Ishikawa (cell line): ENCODE results near the gene DICER1.

ENCODE experiments used
- CEBPB ChIP-seq: IDR thresholded peaks from 2 replicates; pipeline ENCODE4 v1.6.1; 2012
- CREB1 ChIP-seq: IDR thresholded peaks from 2 replicates; pipeline ENCODE4 v1.6.1; 2012; ENCODE audit warnings: low read depth
- EGR1 ChIP-seq: IDR thresholded peaks from 2 replicates; pipeline ENCODE4 v1.6.1; 2012
- EP300 ChIP-seq: IDR thresholded peaks from 2 replicates; pipeline ENCODE4 v1.6.1; 2012; ENCODE audit warnings: borderline replicate concordance
- FOXM1 ChIP-seq: IDR thresholded peaks from 2 replicates; pipeline ENCODE4 v1.6.1; 2012; ENCODE audit warnings: low read depth, borderline replicate concordance
- MAX ChIP-seq: IDR thresholded peaks from 2 replicates; pipeline ENCODE4 v1.6.1; 2012
- NFIC ChIP-seq: IDR thresholded peaks from 2 replicates; pipeline ENCODE4 v1.6.1; 2012
- RAD21 ChIP-seq: IDR thresholded peaks from 2 replicates; pipeline ENCODE4 v1.6.1; 2012; ENCODE audit warnings: low read depth
- TAF1 ChIP-seq: IDR thresholded peaks from 2 replicates; pipeline ENCODE4 v1.6.1; 2012; ENCODE audit warnings: low read depth, mild to moderate bottlenecking
- TCF12 ChIP-seq: IDR thresholded peaks from 2 replicates; pipeline ENCODE4 v1.6.1; 2012; ENCODE audit warnings: low read depth
- TEAD4 ChIP-seq: IDR thresholded peaks from 2 replicates; pipeline ENCODE4 v1.6.1; 2012
- USF1 ChIP-seq: IDR thresholded peaks from 2 replicates; pipeline ENCODE4 v1.6.1; 2012
- YY1 ChIP-seq: IDR thresholded peaks from 2 replicates; pipeline ENCODE4 v1.6.1; 2012; ENCODE audit warnings: low read depth
- ZBTB7A ChIP-seq: IDR thresholded peaks from 2 replicates; pipeline ENCODE4 v1.6.1; 2012; ENCODE audit warnings: low read depth
- TF ChIP-seq, protein P1 (sequence below): IDR thresholded peaks from 2 replicates; pipeline ENCODE4 v1.6.1; 2012; ENCODE audit warnings: low read depth, mild to moderate bottlenecking

DICER1 gene

GRCh38 chr14:95102680-95103044 lies 54.7 kb downstream of the DICER1 start:
- TF ChIP-seq CEBPB = no peak
- TF ChIP-seq TEAD4 = no peak
- no peak for TF ChIP-seq FOXM1
- TF ChIP-seq MAX = no peak
- no peak for TF ChIP-seq RAD21
- TF ChIP-seq, protein P1, sequence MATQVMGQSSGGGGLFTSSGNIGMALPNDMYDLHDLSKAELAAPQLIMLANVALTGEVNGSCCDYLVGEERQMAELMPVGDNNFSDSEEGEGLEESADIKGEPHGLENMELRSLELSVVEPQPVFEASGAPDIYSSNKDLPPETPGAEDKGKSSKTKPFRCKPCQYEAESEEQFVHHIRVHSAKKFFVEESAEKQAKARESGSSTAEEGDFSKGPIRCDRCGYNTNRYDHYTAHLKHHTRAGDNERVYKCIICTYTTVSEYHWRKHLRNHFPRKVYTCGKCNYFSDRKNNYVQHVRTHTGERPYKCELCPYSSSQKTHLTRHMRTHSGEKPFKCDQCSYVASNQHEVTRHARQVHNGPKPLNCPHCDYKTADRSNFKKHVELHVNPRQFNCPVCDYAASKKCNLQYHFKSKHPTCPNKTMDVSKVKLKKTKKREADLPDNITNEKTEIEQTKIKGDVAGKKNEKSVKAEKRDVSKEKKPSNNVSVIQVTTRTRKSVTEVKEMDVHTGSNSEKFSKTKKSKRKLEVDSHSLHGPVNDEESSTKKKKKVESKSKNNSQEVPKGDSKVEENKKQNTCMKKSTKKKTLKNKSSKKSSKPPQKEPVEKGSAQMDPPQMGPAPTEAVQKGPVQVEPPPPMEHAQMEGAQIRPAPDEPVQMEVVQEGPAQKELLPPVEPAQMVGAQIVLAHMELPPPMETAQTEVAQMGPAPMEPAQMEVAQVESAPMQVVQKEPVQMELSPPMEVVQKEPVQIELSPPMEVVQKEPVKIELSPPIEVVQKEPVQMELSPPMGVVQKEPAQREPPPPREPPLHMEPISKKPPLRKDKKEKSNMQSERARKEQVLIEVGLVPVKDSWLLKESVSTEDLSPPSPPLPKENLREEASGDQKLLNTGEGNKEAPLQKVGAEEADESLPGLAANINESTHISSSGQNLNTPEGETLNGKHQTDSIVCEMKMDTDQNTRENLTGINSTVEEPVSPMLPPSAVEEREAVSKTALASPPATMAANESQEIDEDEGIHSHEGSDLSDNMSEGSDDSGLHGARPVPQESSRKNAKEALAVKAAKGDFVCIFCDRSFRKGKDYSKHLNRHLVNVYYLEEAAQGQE = no peak
- no peak for TF ChIP-seq TCF12
- TF ChIP-seq NFIC = no peak
- TF ChIP-seq ZBTB7A = no peak
- no peak for TF ChIP-seq CREB1
- no peak for TF ChIP-seq EGR1
- no peak for TF ChIP-seq TAF1
- no peak for TF ChIP-seq USF1
- TF ChIP-seq YY1 = no peak
- TF ChIP-seq EP300 = no peak

DNA sequence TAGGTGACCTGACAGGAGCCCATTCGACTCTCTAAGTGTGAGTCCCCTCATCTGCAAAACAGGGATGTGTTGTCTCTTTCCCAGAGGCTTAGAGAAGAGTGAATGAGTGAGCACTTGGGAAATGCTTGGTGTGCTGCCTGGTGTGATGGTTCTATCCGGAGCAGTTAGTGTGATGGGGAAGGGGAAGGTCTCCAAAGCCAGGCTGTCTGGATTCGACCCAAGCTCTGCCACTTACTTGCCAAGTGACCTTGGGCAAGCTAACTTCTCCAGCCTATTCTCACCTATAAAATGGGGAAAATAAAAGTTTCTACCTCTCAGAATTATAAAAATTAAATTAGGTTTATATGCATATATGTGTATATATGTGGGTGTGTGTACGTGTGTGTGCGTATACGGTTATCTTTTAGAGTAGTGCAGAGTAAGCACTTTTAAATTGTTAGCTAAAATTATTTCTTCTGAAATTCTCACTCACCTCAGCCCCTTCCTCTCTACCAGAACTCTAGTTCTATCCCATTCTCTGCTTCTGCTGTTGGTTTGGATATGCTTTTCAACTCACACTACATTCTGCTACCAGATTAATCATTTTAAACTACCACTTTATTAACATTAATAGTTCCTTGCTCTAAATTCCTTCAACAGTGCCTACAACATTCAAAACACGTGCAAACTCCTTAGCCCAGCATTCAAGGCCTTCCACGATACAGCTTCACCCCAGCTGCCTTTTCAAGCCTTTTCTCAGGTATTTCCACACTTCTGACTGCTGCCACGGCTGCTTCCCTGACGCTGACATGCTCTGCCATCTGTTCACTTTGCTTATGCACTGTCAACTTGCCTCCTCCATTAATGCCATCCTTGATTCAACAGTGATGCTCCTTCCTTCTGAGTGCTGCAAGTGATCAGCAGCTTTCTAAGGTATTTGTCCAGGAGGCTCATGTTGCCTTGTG lies 55.3 kb downstream of the DICER1 start:
- TF ChIP-seq, protein P1 = no peak
- TF ChIP-seq EP300 = no peak
- TF ChIP-seq TCF12 = no peak
- TF ChIP-seq USF1 = no peak
- no peak for TF ChIP-seq FOXM1
- no peak for TF ChIP-seq CREB1
- no peak for TF ChIP-seq RAD21
- TF ChIP-seq EGR1 = no peak
- TF ChIP-seq ZBTB7A = no peak
- no peak for TF ChIP-seq CEBPB
- no peak for TF ChIP-seq YY1
- TF ChIP-seq TAF1 = no peak
- TF ChIP-seq MAX = no peak
- TF ChIP-seq NFIC = no peak
- TF ChIP-seq TEAD4 = no peak

GRCh38 chr14:95098984-95099599 lies 58.2 kb downstream of the DICER1 start:
- peak; percentile 27; the same call in 1 of the 2 replicates for TF ChIP-seq RAD21
- TF ChIP-seq FOXM1 = no peak
- TF ChIP-seq TEAD4 = no peak

DNA sequence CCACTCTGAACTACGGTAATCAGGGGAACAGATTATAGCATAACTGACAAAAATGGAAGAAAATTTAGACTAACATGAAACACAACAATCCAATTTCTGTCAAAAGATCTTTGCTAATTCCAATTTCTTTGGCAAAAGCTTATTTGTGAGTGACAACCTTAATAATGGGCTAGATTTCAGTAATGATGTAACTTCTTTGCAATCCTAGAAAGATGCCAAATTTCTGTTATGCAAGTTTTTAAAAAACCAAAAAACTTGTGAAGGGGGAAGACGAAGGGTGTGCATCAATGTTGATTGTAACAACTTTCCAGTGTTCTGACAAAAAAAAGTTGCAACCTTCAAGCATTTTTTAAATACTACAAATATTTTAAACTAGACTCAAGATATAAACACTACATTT lies 59.9 kb downstream of the DICER1 start:
- TF ChIP-seq TEAD4 (no peak), CEBPB (no peak), FOXM1 (no peak), ZBTB7A (no peak)

GRCh38 chr14:95096476-95096875 lies 60.9 kb downstream of the DICER1 start:
- TF ChIP-seq TEAD4 = no peak
- TF ChIP-seq EP300 = no peak
- no peak for TF ChIP-seq TCF12

- TF ChIP-seq CREB1 = no peak
- no peak for TF ChIP-seq FOXM1
- no peak for TF ChIP-seq MAX
- TF ChIP-seq TCF12 = no peak
- no peak for TF ChIP-seq CEBPB
- TF ChIP-seq EGR1 = no peak
- no peak for TF ChIP-seq TEAD4
- no peak for TF ChIP-seq YY1
- TF ChIP-seq ZBTB7A = no peak
- TF ChIP-seq USF1 = no peak
- TF ChIP-seq TAF1 = no peak
- TF ChIP-seq, protein P1 = no peak
Observed at GRCh38 chr14:95095996-95096395, 61.3 kb downstream of the DICER1 start.
